DMS79 (cell line): ENCODE data around the gene MYLK.

Experiments
- DNase-seq: peaks from one replicate; lab custom pipeline; 2025; lab: John Stamatoyannopoulos, UW

MYLK gene

DNA sequence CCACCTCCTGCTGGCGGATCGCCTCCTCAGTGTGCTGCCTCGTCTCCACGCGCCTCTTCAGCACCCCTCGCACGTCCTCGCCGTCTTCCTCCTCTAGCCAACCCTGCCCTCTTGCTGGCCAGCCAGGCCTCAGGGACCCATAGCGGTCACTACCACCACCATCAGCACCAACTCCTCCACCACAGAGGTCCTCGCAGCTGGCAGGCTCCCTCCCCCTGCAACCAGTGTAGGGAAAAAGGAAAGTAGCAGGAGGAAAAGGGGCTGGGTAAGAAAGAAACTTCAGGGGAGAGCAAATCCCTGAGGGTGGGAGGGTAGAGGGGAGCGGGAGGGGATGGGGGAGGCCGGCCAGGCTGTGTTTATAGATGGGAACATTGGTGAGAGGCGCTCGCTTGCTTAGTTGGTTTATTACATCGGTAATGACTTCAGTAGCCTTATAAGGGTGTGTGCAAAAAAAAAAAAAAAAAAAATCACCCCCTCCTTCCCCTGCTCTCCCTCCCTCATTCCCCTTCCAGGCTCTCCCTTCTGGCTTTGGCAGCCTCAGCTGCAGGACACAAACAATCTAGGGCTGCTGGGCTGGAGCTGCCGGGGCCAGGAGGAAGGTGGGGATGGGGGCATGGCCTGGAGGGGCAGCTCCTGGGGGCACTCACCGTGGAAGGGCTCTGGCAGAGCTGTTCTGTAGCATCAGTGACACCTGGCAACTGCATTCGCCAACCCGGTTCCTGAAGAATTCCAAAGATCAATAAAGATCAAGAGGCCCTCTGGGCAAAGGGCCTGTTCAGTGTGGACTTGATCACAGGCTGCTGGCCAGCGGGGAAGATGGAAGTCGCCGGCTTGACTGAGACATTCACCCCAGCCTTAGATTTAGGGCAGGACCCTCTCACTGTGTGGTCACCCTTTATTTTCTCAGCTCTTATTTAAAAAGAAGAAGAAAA, 183.1 kb downstream of the MYLK start:
- no peak for DNase-seq

DNA sequence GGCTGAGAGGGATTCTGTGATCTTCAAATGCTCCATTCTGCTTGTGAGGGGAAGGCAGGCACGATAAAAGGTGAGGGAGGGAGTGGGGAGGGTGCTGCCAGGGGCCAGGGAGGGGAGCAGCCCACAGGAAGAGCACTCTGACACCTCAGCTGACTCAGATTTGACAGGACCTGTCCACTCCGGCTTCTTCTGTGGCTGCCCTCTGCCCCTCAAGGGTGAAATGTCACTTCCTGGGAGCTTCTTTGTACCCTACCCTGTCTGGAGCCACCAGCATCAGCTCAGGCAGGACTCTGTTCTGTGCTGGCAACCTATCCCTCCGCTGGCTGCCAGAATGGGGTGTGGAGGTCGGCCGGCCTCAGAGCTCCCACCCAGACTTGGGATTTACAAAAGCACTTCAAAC, 185.3 kb downstream of the MYLK start:
- no peak for DNase-seq

DNA sequence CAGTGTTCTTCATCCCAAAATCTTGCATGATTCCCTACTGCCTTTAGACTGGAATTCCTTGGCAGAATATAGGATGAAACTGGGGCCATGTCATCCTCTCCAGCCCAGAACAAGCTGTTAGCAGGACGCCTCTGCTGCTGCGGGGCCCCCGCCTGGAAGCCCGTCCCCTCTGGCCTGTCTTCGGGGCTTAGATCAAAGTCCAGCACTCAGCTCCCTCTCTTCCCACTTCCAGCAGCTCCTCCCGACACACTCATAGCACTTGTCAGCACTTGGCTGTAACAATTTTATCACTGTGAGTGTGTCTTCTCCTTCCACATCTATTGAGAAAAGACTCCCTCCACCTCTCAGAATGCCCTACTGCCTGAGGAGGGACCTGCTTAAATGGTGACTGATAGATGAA, 187.3 kb downstream of the MYLK start:
- no peak for DNase-seq

DNA sequence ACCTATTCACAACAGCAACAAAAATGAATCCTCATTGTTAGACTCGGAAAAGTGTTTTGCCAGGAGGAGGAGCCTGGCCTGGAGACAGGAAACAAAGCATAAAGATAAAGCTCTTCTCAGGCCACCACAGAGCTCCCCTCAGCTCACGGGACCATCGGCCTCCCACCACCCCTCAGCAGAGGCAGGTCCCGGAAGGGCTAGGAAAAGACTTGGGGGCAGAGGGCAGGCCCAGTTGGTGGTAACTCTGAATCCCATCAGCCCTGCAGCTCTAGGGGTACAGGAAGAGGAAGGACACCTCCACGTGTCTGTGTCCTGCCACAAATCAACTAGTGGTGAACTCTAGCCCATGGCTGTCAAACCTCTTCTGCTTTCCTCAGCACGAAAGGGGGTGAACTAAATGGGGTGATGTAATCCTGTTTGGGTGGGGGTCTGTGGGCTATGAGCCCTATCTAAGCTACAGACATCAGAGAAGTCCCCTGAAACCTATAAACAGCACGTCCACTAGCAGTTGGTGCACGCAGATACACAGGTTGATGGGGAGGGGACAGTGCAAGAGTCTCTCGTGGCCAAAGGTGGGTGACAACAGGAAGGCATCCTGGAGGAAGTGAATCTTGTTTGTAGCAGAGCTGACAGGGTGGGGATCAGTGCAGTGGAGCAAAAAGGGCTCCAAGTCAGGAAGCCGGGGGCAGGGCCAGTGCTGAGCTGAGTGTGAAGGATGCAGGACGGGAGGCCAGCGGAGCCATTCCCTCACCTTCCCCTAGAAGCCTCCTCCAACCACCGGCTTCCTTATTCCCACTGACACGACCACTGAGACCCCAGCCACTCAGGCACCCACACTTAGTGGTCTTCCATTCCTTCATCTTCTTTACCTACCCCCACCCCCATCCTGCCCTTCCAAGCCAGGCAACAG, 188.1 kb downstream of the MYLK start:
- no peak for DNase-seq

DNA sequence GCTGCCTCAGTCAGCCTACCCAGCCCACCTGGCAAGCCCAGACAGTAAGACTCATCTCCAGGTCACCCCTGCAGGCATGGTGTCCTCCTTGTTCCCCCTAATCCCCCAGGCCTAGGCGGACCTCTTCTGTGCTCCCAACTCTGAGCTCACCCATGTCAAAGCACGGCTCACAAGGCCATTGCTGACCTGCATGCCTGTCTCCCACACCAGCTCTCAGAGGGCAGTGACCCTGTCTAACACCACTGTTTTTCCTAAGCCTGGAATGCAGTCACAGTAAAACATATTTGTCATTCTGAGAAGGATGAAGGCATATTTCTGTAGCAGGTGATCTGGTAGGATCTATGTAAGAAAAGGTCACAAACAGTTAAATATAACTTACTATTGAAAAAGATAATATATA, 189.0 kb downstream of the MYLK start:
- DNase-seq, result no peak

DNA sequence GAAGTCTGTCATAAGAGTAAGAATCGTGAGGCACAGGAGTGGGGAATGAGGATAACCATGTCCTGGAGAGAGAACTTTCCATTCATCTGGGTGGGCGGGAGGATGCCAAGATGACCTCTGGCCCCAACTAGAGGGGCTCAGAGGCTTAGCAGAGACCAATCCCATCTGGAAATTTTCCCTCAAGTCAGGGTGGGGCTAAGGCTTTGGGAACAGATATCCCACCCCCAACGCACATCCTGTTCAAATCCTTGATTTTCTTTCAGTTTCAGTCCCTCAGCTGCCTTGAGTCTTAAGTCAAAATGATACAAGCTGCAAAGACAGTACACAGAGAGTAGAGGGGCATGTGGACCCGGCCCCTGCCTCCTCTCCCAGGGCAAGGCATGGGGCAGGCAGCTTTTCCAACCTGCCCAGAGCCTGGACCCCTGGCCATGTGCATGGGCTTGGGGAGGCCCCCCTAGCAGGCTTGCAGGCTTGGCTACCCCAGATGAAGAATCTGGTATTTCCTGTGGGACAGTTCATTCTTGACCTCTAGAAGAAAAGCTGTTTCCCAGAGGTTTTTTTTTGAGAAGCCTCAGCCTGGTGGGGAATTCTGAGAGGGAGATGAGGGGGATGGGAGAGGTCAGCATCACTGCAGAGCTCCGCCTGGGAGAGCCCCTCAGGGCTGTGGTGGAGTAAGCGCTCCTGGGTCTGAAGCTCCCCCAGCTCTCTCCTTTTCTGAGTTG, 189.6 kb downstream of the MYLK start:
- DNase-seq, result no peak

DNA sequence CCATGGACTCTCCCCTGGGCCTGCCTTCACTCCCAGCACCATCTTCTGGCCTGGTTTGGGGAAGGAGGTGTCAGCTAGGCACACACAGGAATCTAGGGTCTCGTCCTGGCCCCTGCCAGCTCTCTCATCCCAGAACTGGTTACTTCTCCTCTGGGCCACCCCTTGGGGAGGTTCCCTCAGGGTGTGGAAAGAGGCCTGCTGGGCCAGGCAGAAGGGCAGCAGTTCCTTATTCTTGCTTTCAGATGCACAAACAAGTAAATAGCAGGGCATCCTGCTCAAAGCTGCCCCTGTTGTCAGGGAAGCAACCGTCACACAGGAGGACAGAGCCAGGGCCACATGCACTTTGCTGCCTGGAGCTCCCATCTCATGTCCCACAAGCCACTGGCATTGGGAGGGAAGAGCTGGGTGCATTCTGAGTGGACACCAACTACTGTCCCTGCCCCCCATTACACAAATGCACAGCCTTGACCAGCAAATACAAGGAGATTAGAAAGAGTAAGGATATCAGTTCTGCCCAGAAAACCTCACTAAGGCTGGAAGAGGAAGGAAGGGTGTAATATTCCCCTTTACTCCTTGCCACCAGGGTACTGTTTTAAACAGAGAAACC, 190.4 kb downstream of the MYLK start:
- no peak for DNase-seq

DNA sequence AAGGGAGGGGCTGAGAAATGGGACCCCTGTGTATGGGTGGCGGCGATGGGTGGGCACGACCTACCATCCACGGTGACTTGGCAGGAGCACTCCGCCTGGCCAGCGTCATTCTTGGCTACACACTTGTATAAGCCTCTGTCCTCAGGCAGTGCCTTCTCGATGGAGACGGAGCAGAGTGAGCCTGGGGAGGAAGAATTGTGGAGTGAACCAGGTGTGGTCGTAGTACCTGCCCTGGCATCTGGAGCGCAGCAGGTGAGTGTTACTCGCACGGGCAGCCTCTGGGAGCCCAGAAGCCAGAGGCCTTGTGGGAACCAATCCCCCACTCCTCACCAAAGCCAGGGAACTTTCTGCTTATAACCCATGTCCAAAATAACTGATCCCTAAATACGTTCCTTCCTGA, 191.5 kb downstream of the MYLK start:
- DNase-seq, result no peak

DNA sequence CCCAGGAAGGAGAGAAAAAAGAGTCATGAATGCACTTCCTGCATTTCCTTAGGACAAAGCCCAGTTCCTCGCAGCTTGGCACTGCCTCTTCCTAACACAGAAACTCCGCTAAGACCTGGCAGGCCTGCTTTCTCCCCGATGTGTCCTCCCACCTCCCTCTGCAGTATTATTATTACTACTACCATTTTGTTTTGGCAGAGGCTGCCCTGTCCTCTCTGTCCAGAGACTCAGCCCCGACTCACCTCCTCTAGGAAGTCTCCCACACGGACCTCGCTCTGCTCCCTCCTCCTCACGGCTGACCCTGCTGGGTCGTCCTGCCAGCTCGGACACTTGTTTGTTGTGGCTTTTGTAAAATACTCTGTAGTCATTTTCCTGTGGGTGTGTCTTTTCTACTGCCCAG, 192.1 kb downstream of the MYLK start:
- DNase-seq, result no peak

DNA sequence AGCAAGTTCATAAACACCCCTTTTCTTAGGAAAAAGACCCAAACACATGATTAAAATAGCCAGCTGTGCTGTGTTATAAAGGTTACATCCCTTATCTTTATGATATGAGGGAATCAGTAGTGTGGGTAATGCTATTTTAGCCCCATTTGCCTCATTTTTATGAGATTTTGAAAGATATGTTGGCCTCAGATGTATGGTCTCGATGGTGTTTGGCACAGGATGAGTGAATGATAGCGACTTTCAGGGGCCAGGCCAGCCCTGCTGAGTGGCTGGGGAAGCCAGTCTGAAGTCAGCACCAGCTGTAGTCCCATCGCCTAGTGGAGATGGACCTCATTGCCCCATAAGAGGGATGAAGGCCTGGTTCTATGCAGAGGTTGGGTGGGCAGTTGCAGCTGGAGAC, 194.3 kb downstream of the MYLK start:
- no peak for DNase-seq

DNA sequence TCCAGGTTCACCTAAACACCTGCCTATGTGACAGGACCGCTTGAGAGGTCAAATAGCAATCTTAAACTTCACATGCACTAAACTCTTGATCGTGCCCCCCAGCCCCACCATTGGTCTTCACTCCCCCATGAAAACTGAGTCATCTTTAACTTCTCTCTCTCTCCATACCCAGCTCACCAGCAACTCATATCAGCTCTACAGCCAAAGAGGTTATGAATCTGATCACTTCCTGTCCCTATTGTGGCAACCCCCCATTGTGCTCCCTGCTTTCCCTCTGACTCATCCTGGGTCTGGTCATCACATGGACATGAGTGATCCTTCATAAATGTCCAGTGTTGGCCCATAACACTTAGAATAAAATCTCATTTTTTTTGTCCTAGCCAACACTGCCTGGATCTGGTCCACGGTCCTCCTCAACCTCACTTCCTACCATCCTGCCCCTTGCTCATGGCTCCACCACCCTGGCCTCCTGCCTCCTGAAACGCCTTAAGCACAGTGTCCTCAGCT, 195.8 kb downstream of the MYLK start:
- DNase-seq, result no peak

DNA sequence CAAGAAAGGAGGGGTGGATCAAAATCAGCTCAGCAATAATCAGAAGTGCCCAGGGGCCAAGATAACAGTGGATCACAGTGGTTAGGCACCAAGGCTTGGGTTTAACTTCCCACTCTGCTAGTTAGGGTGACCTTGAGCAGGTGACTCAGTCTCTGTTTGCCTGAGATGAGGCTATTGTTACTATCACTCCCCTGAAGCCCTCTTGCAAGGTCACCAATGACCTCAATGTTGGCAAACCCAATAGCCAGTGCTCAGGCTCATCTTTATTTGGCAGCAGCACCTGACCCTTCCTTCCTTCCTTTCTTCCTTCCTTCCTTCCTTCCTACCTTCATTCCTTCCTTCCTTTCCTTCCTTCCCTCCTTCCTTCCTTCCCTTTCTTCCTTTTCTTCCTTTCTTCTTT, 196.8 kb downstream of the MYLK start:
- no peak for DNase-seq

DNA sequence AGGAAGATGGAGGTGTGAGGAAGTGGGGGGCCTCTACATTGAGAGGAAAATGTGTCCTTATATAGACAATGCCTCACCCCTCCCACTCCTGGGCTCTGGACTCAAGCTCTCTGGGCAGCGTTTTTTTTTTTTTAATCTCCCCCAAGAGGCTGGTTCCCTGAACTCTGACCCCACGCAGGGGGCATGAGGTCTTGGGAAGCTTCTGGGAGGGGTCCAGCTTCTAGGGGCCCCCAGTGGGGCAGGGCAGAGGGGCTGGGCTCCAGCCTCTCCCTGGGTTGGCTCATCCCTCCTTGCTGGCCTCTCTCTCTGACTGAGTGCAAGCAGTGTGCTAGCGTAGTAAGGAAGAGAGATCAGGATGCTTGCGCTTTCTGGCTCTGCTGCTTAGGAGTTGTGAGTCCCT, 197.9 kb downstream of the MYLK start:
- DNase-seq, result no peak

DNA sequence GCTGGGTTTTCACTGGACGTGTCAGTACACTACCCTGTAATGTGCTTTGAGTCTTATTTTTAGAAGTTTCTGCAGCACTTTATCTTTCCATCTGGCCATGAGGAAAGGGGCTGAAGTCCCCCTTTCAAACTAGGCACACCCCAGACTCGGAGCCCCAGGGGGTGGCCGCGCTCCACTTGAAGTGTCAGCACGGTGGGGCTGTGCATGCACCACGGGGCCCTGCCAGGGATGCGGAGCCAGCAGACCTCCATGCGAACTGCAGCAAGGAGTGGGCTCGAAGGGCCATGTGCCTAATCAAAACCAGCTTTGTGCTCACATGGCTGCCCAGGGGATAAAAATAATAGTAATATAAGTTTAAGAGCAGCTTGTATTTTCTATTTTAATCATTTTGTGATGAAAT, 198.4 kb downstream of the MYLK start:
- DNase-seq, result no peak

DNA sequence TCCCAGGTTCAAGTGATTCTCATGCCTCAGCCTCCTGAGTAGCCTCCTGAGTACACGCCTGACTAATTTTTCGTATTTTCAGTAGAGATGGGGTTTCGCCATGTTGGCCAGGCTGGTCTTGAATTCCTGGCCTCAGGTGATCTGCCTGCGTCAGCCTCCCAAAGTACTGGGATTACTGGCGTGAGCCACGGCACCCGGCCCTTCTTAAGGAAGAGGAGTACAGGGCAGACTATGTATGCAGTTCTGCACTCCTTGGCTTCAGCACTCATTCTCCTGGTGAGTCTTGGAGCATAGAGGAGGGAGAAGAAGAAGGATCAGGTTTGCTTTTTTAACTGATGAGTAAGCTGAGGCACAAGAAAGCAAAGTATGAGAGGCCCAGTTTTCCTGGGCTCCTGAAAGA, 199.5 kb downstream of the MYLK start:
- no peak for DNase-seq

DNA sequence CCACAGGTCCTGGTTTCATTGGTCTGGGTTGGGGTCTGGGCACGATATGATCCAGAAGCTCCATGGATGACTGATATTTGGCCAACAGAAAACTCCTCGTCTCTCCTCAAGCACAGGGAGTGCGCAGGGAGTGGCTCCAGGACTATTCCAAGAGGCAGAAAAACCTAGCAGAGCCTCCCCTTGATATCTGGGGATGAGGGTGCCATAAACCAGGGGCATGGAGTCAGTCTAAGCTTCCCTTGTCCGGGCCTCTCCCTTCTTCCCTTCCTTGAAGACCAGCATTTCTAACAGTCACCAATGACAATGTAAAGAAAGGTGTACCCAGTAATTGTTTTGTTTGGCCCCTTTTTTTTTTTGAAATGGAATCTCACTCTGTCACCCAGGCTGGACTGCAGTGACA, 199.9 kb downstream of the MYLK start:
- no peak for DNase-seq

DNA sequence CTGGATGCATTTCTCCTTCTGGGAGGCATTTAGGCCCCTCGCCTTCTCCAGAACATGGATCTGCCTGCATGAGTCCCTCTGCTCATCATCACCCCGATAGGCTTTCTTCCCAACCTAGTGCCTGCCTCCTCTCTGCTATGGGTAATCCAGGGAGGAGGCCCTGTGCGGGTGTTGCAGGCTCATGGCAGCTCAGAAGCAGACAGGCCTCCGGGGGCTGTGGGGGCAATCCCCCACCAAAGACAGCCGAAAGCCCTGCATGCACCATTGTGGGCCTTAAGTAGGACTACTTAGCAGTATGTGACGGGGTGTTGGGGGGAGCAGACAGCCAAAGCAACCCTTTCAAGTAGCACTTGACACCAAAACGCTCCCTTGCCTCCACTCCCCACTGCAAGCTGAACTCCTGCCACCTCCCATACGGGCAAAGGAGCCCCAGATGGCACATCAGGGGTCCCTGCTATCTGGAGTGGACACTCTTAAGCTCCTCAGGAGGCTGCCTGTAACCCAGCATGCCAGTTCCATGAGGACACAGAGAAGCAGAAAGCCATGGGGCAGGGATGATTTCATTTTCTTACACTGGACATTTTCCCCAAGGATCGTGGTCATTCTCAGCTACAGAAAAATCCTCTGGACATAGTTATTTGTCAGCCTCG, 200.5 kb downstream of the MYLK start:
- DNase-seq, result no peak

DNA sequence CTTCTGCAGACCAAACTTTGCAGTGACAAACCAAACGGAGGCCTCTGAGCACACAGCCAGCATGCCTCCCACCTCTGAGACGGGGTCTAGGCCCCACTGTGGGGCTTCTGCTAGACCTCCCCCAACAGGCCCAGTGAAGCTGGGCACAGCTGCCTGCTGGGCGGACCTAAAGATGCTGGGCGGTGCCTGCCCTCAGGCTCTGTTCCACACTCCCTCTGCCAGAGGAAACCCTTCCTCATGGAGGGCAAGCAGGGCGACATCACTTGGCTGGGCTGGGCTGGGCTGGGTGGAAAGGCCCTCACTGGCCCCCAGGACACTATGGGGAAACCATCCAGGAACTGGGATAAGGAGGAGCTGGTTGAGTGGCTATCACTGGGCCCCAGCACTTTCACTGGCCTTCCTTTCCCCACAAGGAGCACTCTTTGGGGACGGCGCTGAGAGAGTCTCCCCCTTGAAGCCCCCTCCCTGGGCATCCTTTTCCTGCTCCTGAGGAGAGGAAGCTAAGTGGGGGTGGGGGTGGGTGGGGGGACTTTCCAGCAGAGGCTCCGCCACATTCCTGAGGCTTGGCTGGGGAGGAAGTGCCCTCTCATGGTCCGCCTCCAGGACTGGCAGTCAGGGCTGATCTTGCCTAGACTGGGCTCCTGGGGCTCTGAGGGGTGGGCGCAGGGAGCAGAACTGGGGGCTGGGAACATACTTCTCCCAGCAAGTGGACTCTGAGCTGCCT, 201.2 kb downstream of the MYLK start:
- no peak for DNase-seq

DNA sequence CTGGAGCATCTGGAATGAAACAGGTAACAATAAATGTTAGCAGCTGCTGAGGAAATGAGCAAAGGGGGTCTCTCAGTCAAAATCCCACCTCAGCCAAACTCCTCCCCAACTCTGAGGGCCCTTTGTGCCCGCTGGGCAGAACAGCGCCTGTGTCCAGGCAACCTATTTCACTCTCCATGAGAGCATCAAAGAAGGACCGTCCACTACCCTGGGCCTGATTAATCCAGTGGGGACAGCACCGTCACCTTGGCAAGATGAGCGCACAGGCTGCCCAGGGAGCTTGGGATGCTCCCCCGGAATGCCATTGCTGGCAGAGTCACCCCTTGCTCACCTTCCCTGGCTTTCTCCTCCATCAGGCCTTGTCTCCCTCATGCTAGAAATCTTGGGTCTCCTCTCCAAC, 201.8 kb downstream of the MYLK start:
- no peak for DNase-seq

DNA sequence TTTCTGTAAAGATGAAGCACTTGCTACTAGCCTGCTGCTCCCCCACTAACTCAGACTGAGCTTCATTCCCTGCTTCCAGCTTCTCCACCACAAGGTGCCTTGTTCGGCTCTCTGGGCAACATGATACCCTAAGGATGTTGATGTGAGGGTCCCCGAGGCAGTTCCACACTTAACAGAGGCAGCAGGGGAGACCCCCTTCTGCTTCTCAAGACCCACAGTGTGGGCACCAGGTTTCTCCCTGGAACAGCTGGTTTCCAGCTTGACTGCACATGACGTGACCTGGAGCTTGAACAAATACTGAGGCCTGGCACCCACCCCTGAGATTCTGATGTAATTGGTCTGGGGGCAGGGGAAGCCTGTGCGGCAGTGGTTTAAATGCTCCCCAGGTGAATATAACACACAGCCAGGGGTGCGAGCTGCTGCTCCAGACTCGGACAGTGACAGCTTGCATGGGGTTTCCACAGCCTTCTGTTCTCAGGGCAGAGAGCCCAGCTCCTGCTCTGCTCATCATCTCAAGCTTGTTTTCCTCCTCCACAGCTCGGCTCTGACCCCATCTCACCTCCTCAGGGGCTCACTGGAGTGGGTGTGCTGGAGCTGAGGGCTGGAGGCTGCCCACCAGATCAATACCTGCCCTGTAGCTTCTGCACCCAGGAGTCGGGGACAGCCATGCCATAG, 204.3 kb downstream of the MYLK start:
- DNase-seq, result peak; percentile 10
